GM19193 (cell line): ENCODE measurements around the gene SPDYE17.
"Not testable (repeated sequence)": the region's sequence is repeated elsewhere in the genome, so short reads cannot be mapped to it uniquely, and the experiment has no call there.

Experiments
- POLR2A ChIP-seq: IDR thresholded peaks from 4 replicates; pipeline ENCODE4 v1.6.1; 2011; ENCODE audit not compliant: insufficient read depth, insufficient read length; ENCODE audit errors: extremely low read depth

SPDYE17 gene

GRCh38 chr7:77032261-77032660 is at the start of gene SPDYE17:
TSS of gene SPDYE17 (minus strand) at chr7:77032361. CDS start at chr7:77030570, 1,791 bp downstream.
- TF ChIP-seq POLR2A: not testable (repeated sequence)

- not testable (repeated sequence) for TF ChIP-seq POLR2A
These were observed 30.4 kb upstream of the SPDYE17 start, which contains the start of gene SPDYE18 for GRCh38 chr7:77062557-77062956. TSS of gene SPDYE18 (minus strand) at chr7:77062558. CDS start at chr7:77060512, 2,046 bp downstream.

- TF ChIP-seq POLR2A: no peak
These were observed 33.9 kb downstream of the SPDYE17 start for GRCh38 chr7:76998285-76998589.

GRCh38 chr7:76997381-76998284 is 34.5 kb downstream of the SPDYE17 start:
- no peak for TF ChIP-seq POLR2A
